ENCODE measurements around the gene PACRG. TPM values are rescaled to one million over a fixed set of nuclear protein-coding genes. Genes with fewer than 3 reads are reported as not detected.

Gene PACRG
- total RNA-seq, 1 donor from 2014 or later = under 0.01 TPM

DNA sequence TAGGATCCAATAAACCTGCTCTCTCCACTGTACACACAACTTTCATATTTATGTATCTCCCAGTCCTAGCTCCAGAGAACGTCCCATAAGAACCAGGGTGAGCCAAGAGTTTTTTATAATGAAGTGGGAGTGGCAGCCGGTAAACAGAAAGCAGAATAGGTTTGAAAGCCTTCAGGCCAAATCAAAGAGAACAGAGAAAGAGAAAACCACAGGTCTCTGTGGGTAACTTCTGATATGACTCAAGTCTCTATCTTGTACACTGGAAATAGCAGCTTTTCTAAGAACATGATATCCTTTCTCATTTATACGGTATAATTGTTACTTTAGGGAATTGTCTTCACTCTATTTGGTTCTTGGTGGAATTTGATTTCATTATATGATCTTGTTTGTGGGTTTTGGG is 273.6 kb downstream of the PACRG start:
- no peak for DNase-seq (ENCODE audit: low read depth in 2 of 2)

- DNase-seq (ENCODE audit: low read depth in 2 of 2) = no peak
Measured at GRCh38 chr6:163008186-163008585, 280.4 kb downstream of the PACRG start.

- DNase-seq (ENCODE audit: low read depth in 2 of 2) = no peak
Measured at GRCh38 chr6:163008626-163009025, 280.9 kb downstream of the PACRG start.

DNA sequence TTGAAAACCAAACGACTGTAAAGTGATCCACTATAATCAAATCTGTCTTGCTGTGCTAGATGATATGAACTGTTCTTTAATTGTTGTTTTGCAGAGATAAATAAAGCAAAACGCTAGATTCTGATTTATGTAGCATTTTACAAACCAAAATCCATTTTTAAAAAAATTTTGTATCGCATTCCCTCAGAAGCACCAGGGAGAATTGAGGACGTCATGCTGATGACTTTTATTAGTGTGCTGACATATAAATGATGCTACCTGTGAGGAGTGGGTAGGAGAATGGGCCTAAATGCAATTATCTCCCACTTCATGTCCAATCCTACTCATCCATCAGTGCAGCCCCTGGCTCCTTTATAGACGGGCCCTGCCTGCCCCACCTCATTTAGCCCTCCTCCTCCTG is 282.4 kb downstream of the PACRG start:
- DNase-seq (ENCODE audit: low read depth in 2 of 2) = no peak

DNA sequence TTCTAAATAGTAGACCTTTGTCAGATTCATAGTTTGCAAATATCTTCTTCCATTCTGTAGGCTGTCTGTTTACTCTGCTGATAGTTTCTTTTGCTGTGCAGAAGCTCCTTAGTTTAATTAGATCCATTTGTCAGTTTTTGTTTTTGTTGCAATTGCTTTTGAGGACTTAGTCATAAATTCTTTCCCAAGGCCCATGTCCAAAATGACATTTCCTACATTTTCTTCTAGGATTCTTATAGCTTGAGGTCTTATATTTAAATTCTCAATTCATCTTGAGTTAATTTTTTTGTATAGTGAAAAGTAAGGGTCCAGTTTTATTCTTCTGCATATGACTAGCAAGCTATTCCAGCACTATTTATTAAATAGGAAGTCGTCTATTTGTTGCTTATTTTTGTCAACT is 287.0 kb downstream of the PACRG start:
- DNase-seq (ENCODE audit: low read depth in 2 of 2) = no peak

GRCh38 chr6:163017801-163018200 is 290.0 kb downstream of the PACRG start:
- DNase-seq (ENCODE audit: low read depth in 2 of 2) = no peak

DNA sequence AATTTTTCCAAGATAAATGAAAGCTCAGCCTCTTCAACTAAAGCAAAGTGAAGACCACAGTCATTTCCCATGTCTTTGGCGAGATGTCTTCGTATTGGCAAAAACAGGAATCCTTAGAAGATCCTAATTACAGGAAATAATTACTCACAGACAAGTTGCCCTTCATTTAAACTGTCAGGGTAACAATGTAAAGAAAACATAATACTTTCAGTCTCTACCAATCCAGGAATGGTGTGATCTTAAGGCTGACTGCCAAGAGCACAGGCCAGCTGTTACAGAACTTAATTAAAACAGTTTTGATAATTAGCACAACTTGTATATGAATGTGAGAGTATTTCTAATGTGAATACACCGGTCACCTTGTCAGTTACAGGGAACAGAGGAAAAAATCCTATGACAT is 292.2 kb downstream of the PACRG start:
- DNase-seq (ENCODE audit: low read depth in 2 of 2) = no peak

DNA sequence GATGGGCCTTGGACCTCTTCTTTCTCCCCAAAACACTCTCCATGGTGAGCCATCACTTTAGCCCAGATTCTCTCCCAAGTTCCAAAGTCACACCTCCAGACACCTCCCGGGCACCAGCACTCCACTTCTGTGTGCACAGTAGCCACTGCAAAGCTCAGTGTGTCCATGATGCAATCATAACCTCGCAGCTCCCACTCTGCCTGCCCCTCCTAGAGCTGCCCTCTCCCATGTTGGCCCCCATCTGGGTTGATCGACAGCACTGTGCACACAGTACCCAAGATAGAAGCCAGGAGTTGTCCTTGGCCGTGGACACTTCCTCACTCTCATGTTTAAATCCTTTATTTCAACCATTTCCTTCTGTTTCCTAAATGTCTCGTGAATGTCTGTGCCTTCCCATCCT is 293.3 kb downstream of the PACRG start:
- no peak for DNase-seq (ENCODE audit: low read depth in 2 of 2)

DNA sequence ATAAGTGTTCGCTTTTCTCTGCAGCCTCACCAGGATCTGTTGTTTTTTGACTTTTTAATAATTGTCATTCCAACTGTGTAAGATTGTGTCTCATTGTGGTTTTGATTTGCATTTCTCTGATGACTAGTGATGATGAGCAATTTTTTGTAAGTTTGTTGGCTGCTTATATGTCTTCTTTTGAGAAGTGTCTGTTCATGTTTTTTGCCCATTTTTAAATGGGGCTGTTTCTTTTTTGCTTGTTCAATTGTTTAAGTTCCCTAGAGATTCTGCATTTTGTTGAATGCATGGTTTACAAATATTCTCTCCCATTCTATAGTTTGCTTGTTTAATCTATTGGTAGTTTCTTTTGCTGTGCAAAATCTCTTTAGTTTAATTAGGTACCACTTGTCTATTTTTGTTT is 295.9 kb downstream of the PACRG start:
- no peak for DNase-seq (ENCODE audit: low read depth in 2 of 2)

DNA sequence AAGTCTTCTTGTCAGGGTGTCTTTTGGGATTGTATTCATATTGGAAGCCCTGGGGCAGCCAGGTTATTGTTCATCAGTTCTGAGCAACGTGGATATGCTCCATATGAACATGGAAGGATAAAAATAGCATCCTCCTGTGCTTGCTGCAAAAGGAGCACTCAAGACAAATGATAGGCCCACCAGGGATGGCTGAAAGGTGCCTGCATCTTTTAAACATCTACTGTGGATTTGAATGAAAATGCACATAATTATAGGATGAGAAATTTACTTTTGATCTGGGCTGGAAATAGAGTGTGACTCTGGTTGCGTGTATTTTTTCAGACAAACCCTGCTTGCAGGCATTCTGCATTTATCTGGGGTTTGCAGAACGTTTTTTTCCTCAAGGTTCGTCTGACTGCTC is 299.1 kb downstream of the PACRG start:
- no peak for DNase-seq (ENCODE audit: low read depth in 2 of 2)

DNA sequence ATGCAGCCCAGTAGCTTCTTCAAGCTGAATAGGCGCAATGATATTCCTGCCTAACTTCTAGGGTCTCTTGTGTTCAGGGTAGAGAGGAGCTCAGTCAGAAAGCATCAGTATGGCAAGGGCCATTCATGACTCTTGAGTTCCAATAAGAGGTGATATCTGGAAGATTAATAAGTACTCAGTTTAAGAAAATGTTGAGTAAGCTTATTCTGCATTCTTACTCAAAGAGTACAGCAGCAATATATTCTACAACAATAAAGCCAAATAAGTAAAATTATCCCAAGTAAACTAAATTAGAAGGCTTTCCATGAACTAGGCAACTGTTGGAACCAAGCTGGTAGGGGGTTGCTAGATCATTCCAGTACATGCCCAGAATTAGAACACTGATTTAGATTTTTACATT is 303.2 kb downstream of the PACRG start:
- no peak for DNase-seq (ENCODE audit: low read depth in 2 of 2)

- DNase-seq (ENCODE audit: low read depth in 2 of 2) = no peak
Measured at GRCh38 chr6:163031931-163032330, 304.2 kb downstream of the PACRG start.

GRCh38 chr6:163036160-163036645 is 308.4 kb downstream of the PACRG start:
- no peak for DNase-seq (ENCODE audit: low read depth in 2 of 2)

GRCh38 chr6:163038317-163038716 is 310.5 kb downstream of the PACRG start:
- DNase-seq (ENCODE audit: low read depth in 2 of 2) = no peak

DNA sequence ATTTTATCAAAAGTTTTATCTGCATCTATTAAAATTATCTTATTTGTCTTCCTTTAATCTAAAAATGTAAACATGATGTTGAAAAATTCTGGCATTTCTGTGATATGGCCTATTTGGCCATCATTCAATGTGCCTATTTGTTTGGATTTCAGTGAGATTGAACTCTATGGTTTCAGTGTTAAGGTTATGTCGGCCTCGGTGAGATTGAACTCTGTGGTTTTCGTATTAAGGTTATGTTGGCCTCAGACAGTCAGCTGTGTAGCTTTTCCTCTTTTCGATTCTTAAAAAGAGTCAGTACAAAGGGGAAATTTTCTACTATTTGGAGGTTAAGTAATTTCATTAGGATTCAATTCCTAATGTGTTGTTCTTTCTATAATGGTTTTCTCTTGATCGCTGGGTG is 320.6 kb downstream of the PACRG start:
- DNase-seq (ENCODE audit: low read depth in 2 of 2) = no peak

- no peak for DNase-seq (ENCODE audit: low read depth in 2 of 2)
Measured at GRCh38 chr6:163053667-163054344, 326.0 kb downstream of the PACRG start.

GRCh38 chr6:163054641-163055040 is 326.9 kb downstream of the PACRG start:
- no peak for DNase-seq (ENCODE audit: low read depth in 2 of 2)

GRCh38 chr6:163057260-163057659 is 329.5 kb downstream of the PACRG start:
- no peak for DNase-seq (ENCODE audit: low read depth in 2 of 2)

DNA sequence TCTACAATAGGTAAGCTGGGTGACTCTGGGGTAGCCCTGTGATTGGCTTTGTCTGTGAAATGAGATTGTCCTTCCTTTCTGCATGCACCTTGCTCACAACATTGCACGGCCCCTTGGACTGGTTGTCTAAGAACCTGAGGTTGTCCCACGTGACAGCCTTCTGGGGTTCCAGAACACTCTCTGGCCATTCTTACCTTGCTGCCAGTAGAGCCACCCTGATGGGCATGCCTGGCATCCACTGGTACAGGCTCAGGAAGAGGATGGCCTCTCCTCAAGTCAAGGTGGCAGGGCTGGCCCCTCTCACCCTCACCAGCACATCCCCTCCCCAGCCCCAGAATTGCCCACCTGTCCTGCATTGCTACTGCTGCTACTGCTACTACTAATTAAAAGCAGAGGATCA is 335.0 kb downstream of the PACRG start:
- no peak for DNase-seq (ENCODE audit: low read depth in 2 of 2)

DNA sequence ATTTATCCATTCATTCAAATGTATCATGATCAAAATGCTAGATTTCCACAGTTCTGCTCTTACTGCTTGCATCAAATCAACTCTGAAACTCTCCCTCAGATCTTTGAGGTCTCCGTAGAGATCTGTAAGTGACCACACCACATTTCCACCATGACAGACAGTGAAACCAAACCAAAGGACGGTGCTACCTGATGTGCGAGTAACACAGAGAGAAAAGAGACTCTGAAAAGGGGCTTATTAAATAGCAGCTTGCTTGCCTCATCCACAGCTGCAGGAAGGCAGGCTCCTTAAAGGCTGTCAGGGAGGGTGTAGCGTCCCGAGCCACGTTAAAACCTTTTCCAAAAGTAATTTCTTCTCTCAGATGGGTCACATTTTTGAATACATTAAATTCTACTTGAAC is 335.8 kb downstream of the PACRG start:
- DNase-seq (ENCODE audit: low read depth in 2 of 2) = no peak

DNA sequence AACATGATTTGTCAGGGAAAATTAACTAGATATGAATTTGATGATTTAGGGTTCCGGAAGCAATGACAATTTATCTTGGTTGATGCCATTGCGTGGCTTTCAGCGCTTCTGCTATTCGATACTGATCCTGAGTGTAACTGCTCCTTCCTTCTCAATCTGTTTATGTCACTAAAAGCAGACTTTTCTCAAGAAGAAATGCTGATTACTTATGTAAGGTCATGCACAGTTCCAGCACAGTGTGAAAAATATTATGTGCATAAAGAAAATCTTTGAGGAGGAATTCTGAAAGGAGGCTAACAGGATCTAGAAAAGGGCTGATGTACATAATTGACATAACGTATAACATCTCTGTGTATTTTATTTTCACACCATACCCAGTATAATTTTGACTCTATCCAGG is 336.6 kb downstream of the PACRG start:
- DNase-seq (ENCODE audit: low read depth in 2 of 2) = no peak

DNA sequence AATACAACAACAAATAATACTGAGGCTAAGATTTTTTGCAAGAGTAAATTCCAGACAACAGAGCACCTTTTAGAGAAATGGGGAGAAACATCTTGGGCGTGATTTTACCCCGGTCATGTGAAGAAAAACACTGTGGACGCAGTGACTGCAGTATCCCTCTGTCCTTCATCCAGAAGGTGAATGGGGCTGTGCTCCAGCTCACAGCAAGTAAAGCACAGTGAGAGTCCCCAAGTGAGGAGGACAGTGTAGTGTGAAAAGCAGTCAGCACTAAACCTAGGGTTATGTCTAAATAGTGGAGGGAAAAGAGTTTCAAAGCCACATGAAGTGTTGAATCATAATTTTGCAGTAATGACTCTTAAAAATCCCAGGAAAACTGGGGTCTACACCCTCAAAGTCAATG is 338.4 kb downstream of the PACRG start:
- no peak for DNase-seq (ENCODE audit: low read depth in 2 of 2)

GRCh38 chr6:163077134-163077533 is 349.4 kb downstream of the PACRG start:
- DNase-seq (ENCODE audit: low read depth in 2 of 2) = no peak

DNA sequence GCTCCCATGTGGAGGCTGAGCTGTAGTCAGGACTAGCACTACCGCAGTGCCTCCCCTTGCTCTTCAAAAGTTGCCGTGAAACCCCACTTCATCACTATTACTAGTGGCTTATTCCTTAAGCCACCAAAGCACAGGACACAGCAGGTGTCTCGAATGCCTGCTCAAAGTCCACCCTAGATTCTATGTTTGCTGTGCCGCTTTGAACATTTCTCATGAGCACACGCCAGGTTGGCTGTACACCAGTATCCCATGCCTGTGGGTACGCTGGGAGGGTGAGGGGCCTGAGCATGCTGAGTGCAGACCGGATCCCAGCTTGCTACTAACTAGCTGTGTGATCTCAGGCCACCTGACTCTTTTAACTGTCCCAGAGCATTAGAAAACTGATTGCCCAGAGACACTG is 350.9 kb downstream of the PACRG start:
- no peak for DNase-seq (ENCODE audit: low read depth in 2 of 2)
